Stimulated activated CD8-positive, alpha-beta memory T cell treated with anti-CD3 and anti-CD28 coated beads, Interleukin-4, amount 100 ng/mL, for 1 hour (primary cell): ENCODE measurements around the gene FOXD2.

ENCODE experiments used
- DNase-seq, 2 donors: peaks; one replicate each; pipeline ENCODE4 v3.0.0-alpha.2; 2020; ENCODE audit warnings: low read depth in 2 of 2, low spot score in 1 of 2

The FOXD2 gene

GRCh38 chr1:47416319-47417169 lies 21.3 kb upstream of the FOXD2 start:
- DNase-seq, result no peak

DNA sequence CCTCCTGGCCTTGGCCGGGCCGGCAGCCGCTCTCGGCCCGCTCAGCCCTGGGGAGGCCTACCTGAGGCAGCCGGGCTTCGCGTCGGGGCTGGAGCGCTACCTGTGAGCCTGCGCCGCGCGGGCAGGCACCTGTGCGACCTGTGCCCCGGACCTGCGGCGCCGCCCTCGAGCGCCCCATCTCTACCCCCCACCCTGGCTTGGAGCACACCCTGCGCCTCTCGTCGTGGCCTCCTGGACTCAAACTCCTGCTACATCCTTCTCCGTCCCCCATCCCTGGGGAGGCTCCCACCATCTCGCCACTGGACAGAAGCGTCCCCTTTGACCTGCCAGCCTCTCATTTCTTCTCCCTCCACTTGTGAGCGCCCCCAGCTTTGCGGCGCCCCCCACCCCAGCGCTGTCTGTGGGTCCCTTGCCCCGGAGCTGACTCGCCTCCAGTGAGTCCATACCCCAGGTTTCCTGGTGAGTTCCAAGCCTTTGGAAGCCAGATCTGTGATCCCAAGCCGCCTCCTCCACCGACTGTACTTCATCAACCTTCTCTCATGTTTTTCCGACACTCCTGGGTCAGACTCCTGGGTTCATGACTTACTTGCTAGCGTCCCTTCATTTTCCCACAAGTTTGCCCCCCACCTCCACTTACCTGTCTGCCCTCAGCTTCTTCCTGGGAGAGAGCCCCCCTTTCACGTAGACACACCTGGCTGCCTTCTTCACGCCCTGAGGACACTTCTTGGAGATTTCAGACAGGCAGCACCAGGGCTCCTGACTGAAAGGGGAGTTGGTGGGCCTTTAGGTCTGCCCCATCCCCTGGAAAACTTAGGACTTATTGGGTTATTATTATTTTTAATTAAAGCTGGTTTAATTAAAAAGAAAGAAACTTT lies 20.4 kb upstream of the FOXD2 start:
- DNase-seq, result no peak

DNA sequence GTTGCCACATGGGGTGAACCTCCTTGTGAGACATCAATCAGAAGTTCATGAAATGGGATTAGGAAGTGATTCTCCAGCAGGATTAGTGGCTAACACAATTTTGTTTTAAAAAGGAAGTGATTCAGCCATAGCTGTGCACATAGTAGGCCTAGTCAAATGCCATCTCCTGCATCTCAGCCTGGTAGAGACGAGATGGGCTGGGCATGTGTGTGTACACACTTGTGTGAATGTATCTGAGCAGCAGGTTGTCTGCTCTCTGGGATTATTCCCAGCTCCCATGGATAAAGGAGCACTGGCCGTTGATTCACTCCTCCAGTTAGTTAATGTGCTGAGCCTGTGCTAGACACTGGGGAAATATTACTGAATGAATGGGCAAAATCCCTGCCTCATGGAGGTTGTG lies 19.7 kb upstream of the FOXD2 start:
- no peak for DNase-seq

GRCh38 chr1:47418681-47419325 lies 19.0 kb upstream of the FOXD2 start:
- no peak for DNase-seq

DNA sequence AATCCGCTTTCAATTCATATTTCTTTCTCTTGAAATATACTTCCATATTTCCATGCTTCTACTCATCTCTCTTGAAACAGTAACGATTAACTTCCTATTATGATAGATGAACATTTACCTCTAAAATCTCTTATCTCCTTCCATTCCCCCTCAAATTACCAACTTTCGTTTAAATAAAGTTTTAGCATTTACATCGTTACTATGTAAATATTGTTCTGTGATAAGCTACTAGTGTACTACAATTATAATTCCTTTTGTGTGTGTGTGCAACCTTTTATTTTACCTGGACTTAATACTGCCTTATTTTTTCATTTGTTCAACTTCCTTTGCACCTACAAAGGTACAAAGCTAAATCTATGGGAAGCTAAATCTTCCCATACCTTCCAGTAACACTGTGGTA lies 17.3 kb upstream of the FOXD2 start:
- DNase-seq, result no peak

DNA sequence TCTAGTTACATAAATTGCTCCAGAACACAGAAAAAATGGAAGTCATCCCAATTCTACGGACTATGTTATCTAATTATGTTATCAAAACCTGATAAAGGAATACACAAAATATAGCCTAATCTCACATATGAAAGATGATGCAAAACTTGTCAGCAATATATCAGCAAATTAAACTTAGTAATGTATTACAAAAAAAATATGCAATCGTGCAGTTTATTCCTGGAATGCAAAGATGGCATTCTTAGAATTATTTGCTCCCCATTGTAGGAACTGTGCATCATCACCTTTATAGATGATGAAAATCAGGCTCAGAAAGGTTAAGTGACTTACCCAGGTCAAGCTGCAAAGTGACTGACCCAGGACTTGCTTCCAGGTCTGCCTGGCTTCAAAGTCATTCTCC lies 14.0 kb upstream of the FOXD2 start:
- DNase-seq, result no peak

GRCh38 chr1:47424336-47424982 lies 13.4 kb upstream of the FOXD2 start:
- no peak for DNase-seq

- no peak for DNase-seq
Observed at GRCh38 chr1:47431534-47431933, 6.3 kb upstream of the FOXD2 start.

- DNase-seq, result no peak
Observed at GRCh38 chr1:47432071-47433036, 5.5 kb upstream of the FOXD2 start.

DNA sequence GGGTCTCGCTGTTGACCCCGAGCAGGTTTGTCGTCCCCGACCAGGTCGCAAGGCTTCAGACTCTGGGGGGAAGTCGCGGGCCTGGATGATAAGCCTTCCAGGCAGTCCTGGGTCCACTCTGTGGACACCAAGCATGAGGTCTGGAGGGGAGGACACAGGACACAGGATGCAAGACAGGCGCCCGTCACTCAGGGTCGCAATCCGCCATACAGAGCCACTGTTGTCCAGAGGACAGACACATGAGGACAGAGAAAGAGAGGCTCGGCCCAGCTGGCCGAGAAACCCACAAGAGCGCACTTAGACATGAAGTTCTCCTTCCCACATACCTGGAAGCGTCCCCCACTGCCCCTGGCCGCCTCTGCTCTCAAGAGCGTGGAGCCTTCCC lies 4.8 kb upstream of the FOXD2 start:
- no peak for DNase-seq

GRCh38 chr1:47433477-47434050 lies 4.3 kb upstream of the FOXD2 start:
- DNase-seq, result no peak

DNA sequence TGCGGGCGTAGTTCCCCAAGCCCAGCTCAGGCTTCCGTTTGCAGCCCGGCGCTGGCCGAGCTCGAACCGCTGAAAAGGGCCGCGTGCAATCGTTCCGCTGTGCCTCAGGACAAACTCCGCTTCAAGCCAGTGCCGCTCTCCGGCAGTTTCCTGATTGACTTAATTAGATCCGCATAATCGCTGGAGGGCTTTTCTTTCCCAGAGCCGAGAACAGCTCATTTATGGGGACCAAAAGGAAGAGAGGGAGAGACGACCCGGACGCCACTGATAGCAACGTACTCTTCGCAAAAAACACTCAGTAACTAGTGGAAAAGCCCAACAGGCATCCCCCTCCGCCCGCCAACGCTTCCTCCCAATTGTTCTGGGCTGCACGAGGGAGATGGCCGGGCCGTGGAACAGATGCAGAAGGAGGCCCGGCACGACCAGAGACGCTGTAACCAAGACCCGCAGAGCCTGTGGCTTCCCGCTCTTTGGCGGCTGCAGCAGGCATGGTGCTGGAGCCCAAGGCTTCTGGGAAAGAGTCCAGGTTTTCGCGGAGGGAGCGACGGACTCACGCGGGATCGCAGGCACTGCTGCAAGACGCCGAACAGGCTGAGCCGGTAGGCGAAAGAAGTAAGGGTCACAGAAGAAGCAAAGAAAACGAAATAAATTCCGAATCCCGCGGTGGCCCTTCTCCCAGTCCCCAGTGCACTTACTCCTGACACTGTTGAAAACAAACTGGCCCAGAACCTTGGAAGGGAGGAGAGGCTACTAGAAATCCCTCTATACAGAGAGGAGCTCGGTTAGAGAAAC lies 3.6 kb upstream of the FOXD2 start:
- DNase-seq, result no peak

DNA sequence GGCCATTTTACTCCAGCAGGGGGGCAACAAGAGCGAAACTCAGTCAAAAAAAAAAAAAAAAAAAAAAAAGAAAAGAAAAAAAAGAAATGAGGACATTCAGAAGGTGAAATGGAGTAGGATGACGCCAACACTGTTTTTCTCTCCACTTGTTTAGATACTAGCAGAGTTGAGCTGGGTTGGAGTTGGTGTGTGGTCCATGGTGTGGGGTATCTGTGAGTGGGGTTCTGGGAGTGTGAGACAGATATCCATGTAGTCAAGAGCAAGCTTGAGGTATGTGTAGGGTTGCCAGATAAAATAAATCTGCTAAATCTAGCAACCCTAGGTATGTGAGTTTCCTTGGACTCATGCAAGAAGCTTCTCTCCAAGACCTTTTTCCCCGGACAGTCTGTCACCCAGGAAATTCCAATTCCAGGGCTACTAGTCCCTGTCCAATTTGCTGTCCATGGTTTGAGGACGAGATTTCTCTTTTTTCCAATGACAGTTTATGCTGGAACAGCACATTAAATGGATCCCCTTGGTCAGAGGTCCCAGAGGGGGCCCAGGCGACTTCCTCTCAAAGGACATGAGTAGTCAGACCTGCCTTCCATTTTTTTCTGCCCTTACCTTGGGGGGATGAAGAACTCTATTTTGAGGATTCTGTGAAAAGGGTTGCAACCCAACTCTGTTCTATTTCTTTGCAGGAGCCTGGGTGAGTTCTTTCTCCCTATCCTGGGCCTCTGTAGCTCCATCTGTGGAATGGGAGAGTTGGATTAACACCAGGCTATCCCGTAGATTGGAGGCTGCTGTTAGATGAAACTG lies 2.1 kb upstream of the FOXD2 start:
- no peak for DNase-seq

GRCh38 chr1:47436304-47436978 lies 1.4 kb upstream of the FOXD2 start:
- DNase-seq, result peak; percentile 39 to 52

DNA sequence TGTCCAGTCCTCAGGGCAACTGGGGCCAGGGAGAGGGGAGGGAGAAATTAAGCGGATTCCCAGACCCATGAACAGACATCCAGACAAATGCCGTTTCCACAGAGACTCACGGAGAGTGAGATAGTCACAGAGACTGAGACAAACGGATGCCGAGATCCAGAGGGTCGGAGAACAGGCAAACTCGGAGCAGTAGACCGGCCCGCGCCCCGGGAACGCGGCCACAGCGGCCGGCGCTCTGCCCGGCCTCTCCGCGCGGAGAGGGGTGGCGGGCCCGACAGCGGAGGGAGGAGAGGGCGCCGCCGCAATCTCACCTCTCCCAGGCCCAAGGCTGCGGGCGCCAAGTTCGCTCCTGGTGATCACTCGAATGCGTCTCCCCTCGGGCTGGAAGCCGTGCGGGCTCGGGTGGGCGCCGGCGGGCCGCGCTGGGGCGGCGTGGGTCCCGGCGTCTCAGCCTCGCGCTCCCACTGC lies 831 bp upstream of the FOXD2 start:
- no peak for DNase-seq

DNA sequence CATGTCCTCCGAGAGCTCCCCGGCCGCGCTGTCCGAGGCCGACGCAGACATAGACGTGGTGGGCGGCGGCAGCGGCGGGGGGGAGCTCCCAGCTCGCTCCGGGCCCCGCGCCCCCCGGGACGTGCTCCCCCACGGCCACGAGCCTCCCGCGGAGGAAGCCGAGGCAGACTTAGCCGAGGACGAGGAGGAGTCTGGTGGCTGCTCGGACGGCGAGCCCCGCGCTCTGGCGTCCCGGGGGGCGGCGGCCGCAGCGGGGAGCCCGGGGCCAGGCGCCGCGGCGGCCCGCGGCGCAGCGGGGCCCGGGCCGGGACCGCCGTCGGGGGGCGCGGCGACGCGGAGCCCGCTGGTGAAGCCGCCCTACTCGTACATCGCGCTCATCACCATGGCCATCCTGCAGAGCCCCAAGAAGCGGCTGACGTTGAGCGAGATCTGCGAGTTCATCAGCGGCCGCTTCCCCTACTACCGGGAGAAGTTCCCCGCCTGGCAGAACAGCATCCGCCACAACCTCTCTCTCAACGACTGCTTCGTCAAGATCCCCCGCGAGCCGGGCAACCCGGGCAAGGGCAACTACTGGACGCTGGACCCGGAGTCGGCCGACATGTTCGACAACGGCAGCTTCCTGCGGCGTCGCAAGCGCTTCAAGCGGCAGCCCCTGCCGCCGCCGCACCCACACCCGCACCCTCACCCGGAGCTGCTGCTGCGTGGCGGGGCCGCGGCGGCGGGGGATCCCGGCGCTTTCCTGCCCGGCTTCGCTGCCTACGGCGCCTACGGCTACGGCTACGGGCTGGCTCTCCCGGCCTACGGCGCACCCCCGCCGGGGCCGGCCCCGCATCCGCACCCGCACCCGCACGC lies 547 bp downstream of the FOXD2 start:
- DNase-seq, result no peak
